ENCODE results near the gene MCC.

DNA sequence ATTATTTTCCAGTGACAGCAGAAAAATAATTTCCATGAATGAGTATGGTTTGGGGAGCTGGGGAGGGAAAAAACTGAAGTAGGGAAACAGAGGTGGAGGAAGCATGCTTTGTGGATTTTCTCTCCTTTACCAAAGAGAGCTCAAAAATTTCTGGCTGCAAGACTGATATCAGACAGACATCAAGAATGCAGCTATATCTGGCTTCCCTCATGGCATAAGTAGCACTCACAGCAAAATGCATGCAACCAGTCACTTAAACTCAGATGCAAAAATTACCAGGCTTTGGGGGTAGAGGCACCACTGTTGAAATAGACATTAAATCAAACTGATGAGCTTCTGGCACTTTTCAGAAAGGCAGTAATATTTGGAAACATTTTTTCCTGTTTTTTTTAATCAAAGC is 250.4 kb downstream of the MCC start:
- TF ChIP-seq, protein P1, sequence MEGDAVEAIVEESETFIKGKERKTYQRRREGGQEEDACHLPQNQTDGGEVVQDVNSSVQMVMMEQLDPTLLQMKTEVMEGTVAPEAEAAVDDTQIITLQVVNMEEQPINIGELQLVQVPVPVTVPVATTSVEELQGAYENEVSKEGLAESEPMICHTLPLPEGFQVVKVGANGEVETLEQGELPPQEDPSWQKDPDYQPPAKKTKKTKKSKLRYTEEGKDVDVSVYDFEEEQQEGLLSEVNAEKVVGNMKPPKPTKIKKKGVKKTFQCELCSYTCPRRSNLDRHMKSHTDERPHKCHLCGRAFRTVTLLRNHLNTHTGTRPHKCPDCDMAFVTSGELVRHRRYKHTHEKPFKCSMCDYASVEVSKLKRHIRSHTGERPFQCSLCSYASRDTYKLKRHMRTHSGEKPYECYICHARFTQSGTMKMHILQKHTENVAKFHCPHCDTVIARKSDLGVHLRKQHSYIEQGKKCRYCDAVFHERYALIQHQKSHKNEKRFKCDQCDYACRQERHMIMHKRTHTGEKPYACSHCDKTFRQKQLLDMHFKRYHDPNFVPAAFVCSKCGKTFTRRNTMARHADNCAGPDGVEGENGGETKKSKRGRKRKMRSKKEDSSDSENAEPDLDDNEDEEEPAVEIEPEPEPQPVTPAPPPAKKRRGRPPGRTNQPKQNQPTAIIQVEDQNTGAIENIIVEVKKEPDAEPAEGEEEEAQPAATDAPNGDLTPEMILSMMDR (IDR thresholded peaks at IDR 0.05), result no peak
- no peak for TF ChIP-seq POLR2A (IDR thresholded peaks at IDR 0.05)
